WI38 (cell line): ENCODE measurements around the gene SMTN.

ENCODE experiments used
- H3K4me3 ChIP-seq: 2 replicates; pipeline ENCODE4 v1.5.1; 2011; ENCODE audit warnings: low read depth, mild to moderate bottlenecking, control low read depth, low read length
- TF ChIP-seq, protein P1 (sequence below): IDR thresholded peaks from 2 replicates; pipeline ENCODE4 v1.5.1; 2012; ENCODE audit warnings: low read depth, mild to moderate bottlenecking, control low read depth, low read length

Gene SMTN

DNA sequence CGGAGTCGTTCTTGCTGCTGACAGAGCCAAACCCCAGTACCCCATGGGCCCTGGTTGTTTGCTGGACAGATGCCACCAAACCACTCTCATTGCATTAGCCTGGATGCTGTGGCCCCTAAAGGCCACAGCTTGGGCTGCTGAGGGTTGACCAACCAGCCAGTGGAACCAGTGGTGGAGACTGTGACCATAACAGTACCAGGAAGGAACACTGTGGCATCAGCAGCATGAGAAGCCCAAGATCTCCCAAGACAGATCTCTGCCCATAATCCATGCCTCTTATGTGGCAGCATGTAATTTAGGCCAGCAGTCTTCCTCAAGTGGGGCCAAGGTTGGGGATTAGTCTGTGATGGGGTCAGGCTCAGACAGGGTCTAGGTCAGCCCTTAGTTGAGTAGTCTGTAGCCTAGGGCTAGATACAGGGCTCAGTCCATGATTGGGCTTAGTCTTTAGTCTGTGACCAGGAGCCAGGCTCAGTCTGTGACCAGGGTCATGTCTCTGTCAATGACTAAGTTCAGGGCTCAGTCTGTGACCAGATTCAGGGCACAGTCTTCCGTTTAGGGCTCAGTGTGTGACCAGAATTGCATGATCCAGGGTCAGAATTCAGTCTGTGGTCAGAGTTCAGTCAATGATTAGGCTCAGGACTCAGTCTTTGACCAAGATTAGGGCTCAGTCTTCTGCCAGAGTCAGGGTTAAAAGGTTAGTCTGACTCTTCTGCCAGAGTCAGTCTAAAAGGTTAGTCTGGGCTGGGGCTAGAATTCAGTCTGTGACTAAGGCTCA lies 37.1 kb downstream of the SMTN start:
- H3K4me3 ChIP-seq = no peak overlapping the region
- TF ChIP-seq, protein P1, sequence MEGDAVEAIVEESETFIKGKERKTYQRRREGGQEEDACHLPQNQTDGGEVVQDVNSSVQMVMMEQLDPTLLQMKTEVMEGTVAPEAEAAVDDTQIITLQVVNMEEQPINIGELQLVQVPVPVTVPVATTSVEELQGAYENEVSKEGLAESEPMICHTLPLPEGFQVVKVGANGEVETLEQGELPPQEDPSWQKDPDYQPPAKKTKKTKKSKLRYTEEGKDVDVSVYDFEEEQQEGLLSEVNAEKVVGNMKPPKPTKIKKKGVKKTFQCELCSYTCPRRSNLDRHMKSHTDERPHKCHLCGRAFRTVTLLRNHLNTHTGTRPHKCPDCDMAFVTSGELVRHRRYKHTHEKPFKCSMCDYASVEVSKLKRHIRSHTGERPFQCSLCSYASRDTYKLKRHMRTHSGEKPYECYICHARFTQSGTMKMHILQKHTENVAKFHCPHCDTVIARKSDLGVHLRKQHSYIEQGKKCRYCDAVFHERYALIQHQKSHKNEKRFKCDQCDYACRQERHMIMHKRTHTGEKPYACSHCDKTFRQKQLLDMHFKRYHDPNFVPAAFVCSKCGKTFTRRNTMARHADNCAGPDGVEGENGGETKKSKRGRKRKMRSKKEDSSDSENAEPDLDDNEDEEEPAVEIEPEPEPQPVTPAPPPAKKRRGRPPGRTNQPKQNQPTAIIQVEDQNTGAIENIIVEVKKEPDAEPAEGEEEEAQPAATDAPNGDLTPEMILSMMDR = no peak

DNA sequence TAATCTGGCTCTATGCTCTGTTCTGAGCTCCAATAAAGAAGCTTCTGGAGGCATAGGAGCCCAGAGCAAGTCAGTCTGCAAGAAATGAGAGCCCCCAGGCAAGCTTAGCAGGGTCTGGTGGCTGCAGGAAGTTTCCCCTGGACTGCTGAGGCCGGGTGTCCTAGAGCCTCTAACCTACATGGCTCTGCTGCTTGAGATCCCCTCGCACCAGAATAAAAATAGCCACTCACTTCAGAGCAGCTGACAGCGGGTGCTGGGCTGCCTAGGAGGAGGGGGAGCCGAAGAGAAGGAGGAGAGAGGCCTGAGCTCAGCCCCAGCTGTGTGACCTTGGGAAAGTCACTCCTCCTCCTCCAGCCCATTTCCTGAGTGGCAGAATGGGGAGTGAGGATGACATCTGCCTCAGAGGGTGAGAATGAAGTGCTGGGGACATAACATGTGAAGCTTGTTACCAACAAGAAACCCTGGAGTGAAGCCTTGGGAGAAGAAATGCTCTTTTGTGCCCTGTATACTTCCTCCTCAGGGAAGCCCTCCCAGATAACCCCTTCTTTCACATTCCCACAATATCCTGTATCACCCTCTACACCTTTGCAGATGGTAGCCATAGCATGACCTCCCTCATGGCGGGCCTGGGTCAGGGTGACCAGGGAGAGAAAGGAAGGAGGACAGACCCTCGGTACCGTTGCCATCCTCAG lies 38.1 kb downstream of the SMTN start:
- TF ChIP-seq, protein P1 = no peak
- no peak overlapping the region for H3K4me3 ChIP-seq

DNA sequence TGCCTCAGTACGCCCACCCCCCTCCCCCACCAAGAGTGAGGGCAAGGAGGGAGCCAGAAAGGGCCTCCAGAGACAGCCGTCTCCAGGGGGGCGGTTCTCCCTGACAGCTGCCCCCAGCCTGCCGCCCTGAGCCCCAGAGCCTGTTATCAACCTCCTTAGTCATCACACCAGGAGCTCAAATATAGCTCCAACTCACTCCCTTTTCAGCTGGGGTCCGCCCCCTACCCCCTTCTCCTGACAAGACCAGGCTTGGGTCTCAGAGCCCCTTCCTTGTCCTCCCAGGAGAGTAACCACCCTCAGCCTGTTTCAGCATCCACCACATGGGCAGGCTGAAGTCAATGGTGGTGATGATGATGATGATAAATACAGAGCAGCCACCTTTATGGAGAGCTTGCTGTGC lies 39.1 kb downstream of the SMTN start:
- H3K4me3 ChIP-seq = no peak overlapping the region
- TF ChIP-seq, protein P1 = no peak

DNA sequence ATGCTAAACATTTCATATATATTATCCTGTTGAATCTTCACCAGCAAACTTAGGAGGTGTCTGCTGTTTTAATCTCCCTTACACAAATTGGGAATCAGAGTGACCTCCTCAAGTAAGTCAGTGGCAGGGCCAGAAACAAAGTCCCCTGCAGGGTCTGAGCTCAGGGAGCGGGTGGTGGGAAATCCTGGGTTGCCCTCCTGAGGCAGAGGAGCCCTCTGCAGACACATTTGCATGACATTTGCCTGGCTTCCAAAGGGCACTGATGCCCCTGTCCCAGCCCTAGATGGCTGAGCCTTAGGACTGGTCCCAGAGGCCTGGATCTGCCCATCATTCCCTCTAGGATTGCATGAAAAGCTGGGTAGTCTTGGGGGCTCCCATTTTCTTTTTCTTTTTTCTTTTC lies 39.5 kb downstream of the SMTN start:
- H3K4me3 ChIP-seq = no peak overlapping the region
- TF ChIP-seq, protein P1 = no peak

DNA sequence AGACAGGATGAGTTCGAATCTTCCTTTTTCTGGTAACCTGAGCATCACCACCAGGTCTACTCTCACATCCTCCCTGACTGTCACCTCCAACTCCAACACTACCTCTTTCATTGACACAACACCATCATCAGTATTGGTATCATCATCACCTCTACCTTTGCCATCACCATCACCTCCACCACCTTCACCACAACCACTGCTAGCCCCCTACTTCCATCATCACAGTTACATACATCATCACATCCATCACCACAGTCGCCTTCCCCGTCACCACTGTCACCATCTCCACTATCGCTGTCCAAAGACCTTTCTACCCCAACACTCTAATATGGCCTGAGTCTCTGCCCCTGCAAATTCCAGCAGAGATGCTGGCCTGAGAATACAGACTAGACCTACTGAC lies 40.3 kb downstream of the SMTN start:
- TF ChIP-seq, protein P1 = no peak
- H3K4me3 ChIP-seq = no peak overlapping the region

DNA sequence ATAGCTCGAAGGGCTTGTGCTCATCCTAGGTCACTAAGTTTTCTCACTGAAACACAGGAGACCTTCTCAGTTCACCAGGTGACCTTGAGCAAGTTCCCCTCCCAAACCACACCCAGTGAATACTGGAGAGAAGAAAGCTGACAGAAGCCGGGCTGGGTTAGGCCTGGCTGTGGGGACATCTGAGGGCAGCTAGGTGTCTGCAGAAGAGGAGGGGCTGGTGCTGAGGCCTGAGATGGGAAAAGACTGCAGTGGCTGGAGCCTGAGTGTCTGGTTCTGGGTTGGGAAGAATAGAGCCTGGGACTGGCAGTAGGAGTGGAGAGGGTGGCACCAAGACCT lies 41.0 kb downstream of the SMTN start:
- H3K4me3 ChIP-seq = no peak overlapping the region
- TF ChIP-seq, protein P1 = no peak

DNA sequence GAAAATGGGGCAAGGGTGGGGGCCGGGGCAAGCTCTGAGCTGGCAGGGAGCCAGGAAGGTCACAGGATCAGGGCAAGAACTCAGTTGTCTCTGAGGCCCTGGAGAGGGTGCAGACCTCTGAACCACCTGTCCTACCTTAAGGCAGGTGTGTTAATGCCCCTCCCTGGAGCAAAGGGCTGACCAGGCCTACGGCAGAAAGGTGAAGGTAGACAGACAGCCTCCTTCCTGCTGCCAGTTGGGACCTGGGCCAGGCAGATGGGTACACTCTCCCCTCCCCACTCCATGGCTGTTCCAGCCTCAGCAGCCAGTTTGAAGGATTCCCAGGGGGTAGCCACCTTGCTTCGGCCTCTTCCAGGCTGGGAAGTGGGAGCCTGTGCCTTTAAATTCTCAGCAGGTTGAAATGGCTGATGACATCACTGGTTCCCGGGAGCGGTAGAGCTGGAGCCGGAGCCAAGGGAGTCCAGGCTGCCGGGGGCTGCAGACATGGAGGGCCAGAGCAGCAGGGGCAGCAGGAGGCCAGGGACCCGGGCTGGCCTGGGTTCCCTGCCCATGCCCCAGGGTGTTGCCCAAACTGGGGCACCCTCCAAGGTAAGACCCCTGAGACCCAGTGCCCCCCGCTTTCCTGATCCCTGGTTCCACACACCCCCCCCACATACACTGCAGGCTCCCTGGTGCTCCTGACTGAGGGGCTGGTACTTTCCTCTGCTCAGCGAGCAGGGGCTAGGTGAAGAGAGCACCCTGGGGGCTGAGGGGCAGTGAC lies 41.6 kb downstream of the SMTN start, which contains the start of gene INPP5J:
INPP5J (plus strand) TSS at position 435 of the 760 bp plus-strand sequence; CDS start at position 484, 49 bp downstream.
- peak within 1 kb of the TSS; percentile 51 for H3K4me3 ChIP-seq
- TF ChIP-seq, protein P1 = no peak
